Measurements from ENCODE around the gene PAQR4.

- TF ChIP-seq ZNF124 (CRISPR knock-in tag; IDR thresholded peaks at IDR 0.05): no peak
- TF ChIP-seq CEBPZ (IDR thresholded peaks at IDR 0.05; ENCODE audit: low read length): no peak
- no peak for TF ChIP-seq ATF3 (CRISPR knock-in tag; IDR thresholded peaks at IDR 0.05)
- no peak for TF ChIP-seq POLR2A (IDR thresholded peaks at IDR 0.05; ENCODE audit: insufficient read depth in 1 of 2, low read depth in 2 of 2, low read length in 2 of 2)
These were observed 1.9 kb upstream of the PAQR4 start for GRCh38 chr16:2967211-2967631.
